HepG2 (cell line): ENCODE data around the gene TNFAIP1. TPM values are rescaled to one million over a fixed set of nuclear protein-coding genes. Genes with fewer than 3 reads are reported as not detected.
A peak's percentile ranks its signal among the peaks of the same experiment; 100 is the strongest.

Experiments used
- AGO2 ChIP-seq: fragments of 200-400 bp; formaldehyde crosslinking; optimal IDR thresholded peaks from 2 replicates; pipeline ENCODE3; 2017; ENCODE audit warnings: mild to moderate bottlenecking, low read depth, low read length, moderate library complexity
- CERS6 ChIP-seq: sonication (generic); formaldehyde crosslinking; IDR thresholded peaks from 2 replicates; pipeline ENCODE4 v1.5.0; 2020; ENCODE audit warnings: missing genetic modification reagents
- FLYWCH1 ChIP-seq: sonication (generic); formaldehyde crosslinking; IDR thresholded peaks from 2 replicates; pipeline ENCODE4 v1.8.1; 2023; ENCODE audit warnings: mild to moderate bottlenecking, missing genetic modification reagents
- HIC2 ChIP-seq: sonication (generic); formaldehyde crosslinking; IDR thresholded peaks from 2 replicates; pipeline ENCODE4 v1.9.0; 2022; ENCODE audit warnings: low read depth, missing genetic modification reagents
- HNRNPK ChIP-seq: fragments of 200-400 bp; formaldehyde crosslinking; IDR thresholded peaks from 2 replicates; pipeline ENCODE4 v1.6.1; 2018; ENCODE audit warnings: low read length, low read depth, moderate library complexity, mild to moderate bottlenecking; ENCODE audit not compliant: poor library complexity, severe bottlenecking
- ISL2 ChIP-seq: sonication (generic); formaldehyde crosslinking; IDR thresholded peaks from 2 replicates; pipeline ENCODE4 v1.5.0; 2020; ENCODE audit warnings: missing genetic modification reagents
- KDM3A ChIP-seq: IDR thresholded peaks from 2 replicates; pipeline ENCODE4 v1.6.1; 2018; ENCODE audit warnings: low read depth, missing compliant biosample characterization
- KDM6A ChIP-seq: IDR thresholded peaks from 2 replicates; pipeline ENCODE4 v1.6.1; 2016; ENCODE audit warnings: low read depth
- MBD4 ChIP-seq: IDR thresholded peaks from 2 replicates; pipeline ENCODE4 v1.6.1; 2012; ENCODE audit warnings: low read length, inconsistent platforms, borderline replicate concordance
- NBN ChIP-seq: fragments of 450-650 bp; conservative IDR thresholded peaks from 2 replicates; pipeline ENCODE4 v1.6.1; 2017
- PAF1 ChIP-seq: IDR thresholded peaks from 2 replicates; pipeline ENCODE4 v1.6.1; 2016; ENCODE audit warnings: missing genetic modification reagents, missing compliant biosample characterization
- POLR2A ChIP-seq, 2 experiments: IDR thresholded peaks; 2 replicates each; pipeline ENCODE4 v1.6.1; 2011; ENCODE audit warnings: low read depth in 2 of 2, low read length in 2 of 2, mild to moderate bottlenecking in 1 of 2, moderate library complexity in 1 of 2; ENCODE audit not compliant: insufficient read depth in 1 of 2
- REL ChIP-seq: sonication (generic); formaldehyde crosslinking; conservative IDR thresholded peaks from 2 replicates; pipeline ENCODE4 v1.8.0; 2022; ENCODE audit warnings: mild to moderate bottlenecking, missing genetic modification reagents, moderate library complexity
- RFX3 ChIP-seq: IDR thresholded peaks from 2 replicates; pipeline ENCODE4 v1.6.1; 2016; ENCODE audit warnings: missing biosample characterization, missing genetic modification reagents
- SOX5 ChIP-seq: IDR thresholded peaks from 2 replicates; pipeline ENCODE4 v1.6.1; 2016; ENCODE audit warnings: borderline replicate concordance
- TEAD3 ChIP-seq: optimal IDR thresholded peaks from 2 replicates; pipeline ENCODE3; 2016; ENCODE audit warnings: borderline replicate concordance
- TMF1 ChIP-seq: sonication (generic); formaldehyde crosslinking; IDR thresholded peaks from 2 replicates; pipeline ENCODE4 v1.8.1; 2022; ENCODE audit warnings: low read depth, missing genetic modification reagents
- TSC22D2 ChIP-seq: sonication (generic); formaldehyde crosslinking; IDR thresholded peaks from 2 replicates; pipeline ENCODE4 v1.5.1; 2020; ENCODE audit warnings: missing genetic modification reagents, mild to moderate bottlenecking, borderline replicate concordance
- WIZ ChIP-seq: sonication (generic); formaldehyde crosslinking; IDR thresholded peaks from 2 replicates; pipeline ENCODE4 v1.5.1; 2020; ENCODE audit warnings: mild to moderate bottlenecking, missing genetic modification reagents
- ZBTB38 ChIP-seq: sonication (generic); formaldehyde crosslinking; IDR thresholded peaks from 2 replicates; pipeline ENCODE4 v1.5.1; 2020; ENCODE audit warnings: mild to moderate bottlenecking, missing genetic modification reagents
- ZNF234 ChIP-seq: sonication (generic); formaldehyde crosslinking; conservative IDR thresholded peaks from 2 replicates; pipeline ENCODE4 v1.5.1; 2020; ENCODE audit warnings: mild to moderate bottlenecking, missing genetic modification reagents
- ZNF383 ChIP-seq: sonication (generic); formaldehyde crosslinking; IDR thresholded peaks from 2 replicates; pipeline ENCODE4 v1.4.0; 2020; ENCODE audit warnings: missing genetic modification reagents, mild to moderate bottlenecking, borderline replicate concordance
- ZNF567 ChIP-seq: sonication (generic); formaldehyde crosslinking; IDR thresholded peaks from 2 replicates; pipeline ENCODE4 v1.8.1; 2023; ENCODE audit warnings: mild to moderate bottlenecking, missing genetic modification reagents, borderline replicate concordance
- ZNF761 ChIP-seq: sonication (generic); formaldehyde crosslinking; conservative IDR thresholded peaks from 2 replicates; pipeline ENCODE4 v1.4.0; 2020; ENCODE audit warnings: mild to moderate bottlenecking, missing genetic modification reagents
- ZNF768 ChIP-seq: sonication (generic); formaldehyde crosslinking; IDR thresholded peaks from 2 replicates; pipeline ENCODE4 v1.4.0; 2020; ENCODE audit warnings: missing genetic modification reagents
- polyA plus RNA-seq, 8 experiments: library from polyadenylated mRNA; depleted of rRNA in 3 of 8; stranded (reverse) in 7 of 8; unstranded in 1 of 8; fragments of >200 nt; fragmentation: Illumina TruSeq in 4 of 8; extraction: Trizol in 4 of 8; gene quantifications; 2 replicates each; pipeline versions ENCODE4 v1.2.1 to v1.2.3, GENCODE V29; 2011 to 2016; ENCODE audit warnings: low read depth in 4 of 8, missing spikeins in 1 of 8, mixed read lengths in 1 of 8; ENCODE audit not compliant: insufficient read depth in 1 of 8
- total RNA-seq, 5 experiments: library from RNA; depleted of rRNA; stranded (reverse); fragments of >200 nt; fragmentation: Illumina TruSeq; extraction: Trizol; gene quantifications; 2 replicates each; pipeline ENCODE4 v1.2.3, GENCODE V29; 2016; ENCODE audit warnings: low read depth in 1 of 5
- TF ChIP-seq, protein P1 (sequence below): sonication (generic); formaldehyde crosslinking; IDR thresholded peaks from 2 replicates; pipeline ENCODE4 v1.5.1; 2020; ENCODE audit warnings: mild to moderate bottlenecking, missing genetic modification reagents, moderate library complexity

The TNFAIP1 gene
- total and polyA plus RNA-seq, 2 of the 13 experiments (the other 11 are each of a cell fraction or from before 2014, with no cell fraction given): 17.5 to 40.6 TPM

- TF ChIP-seq PAF1 (peak; percentile 62; the same call in 1 of the 2 replicates), WIZ (CRISPR knock-in tag) (no peak), HIC2 (CRISPR knock-in tag) (no peak), ZNF383 (CRISPR knock-in tag) (no peak), ZBTB38 (0 out of 2 replicates have a peak, but pooled peaks have one; percentile 24), ZNF234 (CRISPR knock-in tag) (no peak), ZNF567 (CRISPR knock-in tag) (no peak), RFX3 (no peak), NBN (no peak), REL (CRISPR knock-in tag) (no peak), FLYWCH1 (no peak), KDM3A (CRISPR knock-in tag) (no peak), KDM6A (CRISPR knock-in tag) (no peak), MBD4 (no peak), AGO2 (peak; percentile 81), TEAD3 (CRISPR knock-in tag) (no peak), CERS6 (no peak), HNRNPK (no peak), ZNF768 (CRISPR knock-in tag) (peak; percentile 16; the same call in 1 of the 2 replicates), TSC22D2 (CRISPR knock-in tag) (no peak), ZNF761 (CRISPR knock-in tag) (no peak), SOX5 (CRISPR knock-in tag) (no peak), TMF1 (CRISPR knock-in tag) (no peak), POLR2A (IDR thresholded peaks at IDR 0.05; ENCODE audit: insufficient read depth in 1 of 2, low read depth in 2 of 2, low read length in 2 of 2) (peak in 1 of 2 experiments; percentile 39; a peak in 1 of 4 replicates), ISL2 (CRISPR knock-in tag) (no peak)
- TF ChIP-seq, protein P1, sequence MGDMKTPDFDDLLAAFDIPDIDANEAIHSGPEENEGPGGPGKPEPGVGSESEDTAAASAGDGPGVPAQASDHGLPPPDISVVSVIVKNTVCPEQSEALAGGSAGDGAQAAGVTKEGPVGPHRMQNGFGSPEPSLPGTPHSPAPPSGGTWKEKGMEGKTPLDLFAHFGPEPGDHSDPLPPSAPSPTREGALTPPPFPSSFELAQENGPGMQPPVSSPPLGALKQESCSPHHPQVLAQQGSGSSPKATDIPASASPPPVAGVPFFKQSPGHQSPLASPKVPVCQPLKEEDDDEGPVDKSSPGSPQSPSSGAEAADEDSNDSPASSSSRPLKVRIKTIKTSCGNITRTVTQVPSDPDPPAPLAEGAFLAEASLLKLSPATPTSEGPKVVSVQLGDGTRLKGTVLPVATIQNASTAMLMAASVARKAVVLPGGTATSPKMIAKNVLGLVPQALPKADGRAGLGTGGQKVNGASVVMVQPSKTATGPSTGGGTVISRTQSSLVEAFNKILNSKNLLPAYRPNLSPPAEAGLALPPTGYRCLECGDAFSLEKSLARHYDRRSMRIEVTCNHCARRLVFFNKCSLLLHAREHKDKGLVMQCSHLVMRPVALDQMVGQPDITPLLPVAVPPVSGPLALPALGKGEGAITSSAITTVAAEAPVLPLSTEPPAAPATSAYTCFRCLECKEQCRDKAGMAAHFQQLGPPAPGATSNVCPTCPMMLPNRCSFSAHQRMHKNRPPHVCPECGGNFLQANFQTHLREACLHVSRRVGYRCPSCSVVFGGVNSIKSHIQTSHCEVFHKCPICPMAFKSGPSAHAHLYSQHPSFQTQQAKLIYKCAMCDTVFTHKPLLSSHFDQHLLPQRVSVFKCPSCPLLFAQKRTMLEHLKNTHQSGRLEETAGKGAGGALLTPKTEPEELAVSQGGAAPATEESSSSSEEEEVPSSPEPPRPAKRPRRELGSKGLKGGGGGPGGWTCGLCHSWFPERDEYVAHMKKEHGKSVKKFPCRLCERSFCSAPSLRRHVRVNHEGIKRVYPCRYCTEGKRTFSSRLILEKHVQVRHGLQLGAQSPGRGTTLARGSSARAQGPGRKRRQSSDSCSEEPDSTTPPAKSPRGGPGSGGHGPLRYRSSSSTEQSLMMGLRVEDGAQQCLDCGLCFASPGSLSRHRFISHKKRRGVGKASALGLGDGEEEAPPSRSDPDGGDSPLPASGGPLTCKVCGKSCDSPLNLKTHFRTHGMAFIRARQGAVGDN: peak; percentile 32; the same call in 1 of the 2 replicates
Observed at GRCh38 chr17:28345419-28346198, 10.0 kb downstream of the TNFAIP1 start (continued).
